Fibroblast of gingiva (primary cell): ENCODE results near the gene ALDH7A1.
"Not testable (repeated sequence)": the region's sequence is repeated elsewhere in the genome, so short reads cannot be mapped to it uniquely, and the experiment has no call there.

ENCODE experiments used
- DNase-seq: peaks from one replicate; pipeline ENCODE4 v3.0.0-alpha.2; 2011; ENCODE audit warnings: low read depth

Gene ALDH7A1

DNA sequence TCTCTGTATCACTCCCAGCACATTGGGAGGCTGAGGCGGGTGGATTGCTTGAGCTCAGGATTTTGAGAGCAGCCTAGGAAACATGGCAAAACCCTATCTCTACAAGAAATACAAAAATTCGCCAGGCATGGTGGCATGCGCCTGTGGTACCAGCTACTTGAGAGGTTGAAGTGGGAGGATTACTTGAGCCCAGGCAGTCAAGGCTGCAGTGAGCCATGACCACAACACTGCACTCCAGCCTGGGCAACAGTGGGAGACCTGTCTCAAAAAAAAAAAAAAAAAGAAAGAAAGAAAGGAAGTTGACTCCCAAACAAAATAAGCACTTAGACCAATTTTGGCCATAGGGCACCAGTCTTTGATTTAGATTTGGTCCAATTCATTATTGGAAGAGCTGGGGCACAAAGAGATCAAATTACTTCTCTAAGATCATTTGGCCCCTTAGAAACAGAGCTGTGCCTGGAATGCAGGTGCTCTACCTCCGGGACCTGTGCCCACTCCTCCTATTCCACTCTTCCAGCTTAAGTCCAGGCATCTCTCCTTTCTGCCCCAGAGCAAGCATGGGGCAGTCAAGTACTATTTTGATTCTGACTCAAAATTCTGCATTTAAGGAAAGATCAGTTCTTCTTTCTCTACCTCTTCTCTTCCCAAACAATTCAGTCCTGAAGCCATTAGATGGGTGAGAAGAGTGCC, 59.0 kb downstream of the ALDH7A1 start:
- no peak for DNase-seq

DNA sequence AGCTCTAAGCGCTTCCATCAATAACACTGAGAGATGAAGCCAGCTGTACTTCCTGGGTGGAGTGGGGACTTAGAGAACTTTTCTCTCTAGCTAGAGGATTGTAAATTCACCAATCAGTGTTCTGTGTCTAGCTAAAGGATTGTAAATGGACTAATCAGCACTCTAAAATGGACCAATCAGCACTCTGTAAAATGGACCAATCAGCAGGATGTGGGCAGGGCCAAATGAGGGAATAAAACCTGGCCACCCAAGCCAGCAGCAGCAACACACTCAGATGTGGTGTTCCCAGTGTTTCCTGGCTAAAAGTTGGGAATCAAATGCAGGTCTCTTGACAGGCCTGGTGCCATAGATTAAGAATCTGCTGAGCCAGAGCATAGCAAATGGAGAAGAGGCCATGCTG, 60.5 kb downstream of the ALDH7A1 start:
- DNase-seq, result no peak

DNA sequence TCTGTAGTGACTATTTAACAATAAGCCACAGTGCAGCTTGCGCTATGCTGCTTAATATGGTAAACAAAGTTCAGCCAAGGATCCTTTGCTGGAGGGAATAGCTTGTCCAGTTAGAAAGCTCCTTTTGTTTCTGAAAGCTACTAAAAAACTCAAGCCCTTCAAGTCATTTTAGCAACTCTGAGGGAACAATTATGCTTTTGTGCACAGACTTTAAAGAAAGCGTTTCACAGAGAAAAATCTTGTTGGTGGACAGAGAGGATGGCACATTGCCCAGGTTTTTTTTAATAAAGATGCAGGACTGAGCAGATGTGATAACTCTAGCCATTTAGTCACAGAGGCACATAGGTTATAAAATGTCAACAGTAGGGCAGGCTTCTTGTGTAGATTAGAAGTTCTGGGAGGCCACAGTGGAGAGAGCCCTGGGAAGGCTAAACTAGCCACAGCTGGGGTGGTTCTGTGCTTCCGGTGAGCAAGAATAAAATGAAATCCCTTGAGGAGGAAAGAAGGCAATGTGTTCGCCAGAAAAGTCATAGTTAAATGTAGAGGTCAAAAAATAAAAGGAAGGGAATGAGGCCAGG, 63.4 kb downstream of the ALDH7A1 start:
- DNase-seq, result no peak

DNA sequence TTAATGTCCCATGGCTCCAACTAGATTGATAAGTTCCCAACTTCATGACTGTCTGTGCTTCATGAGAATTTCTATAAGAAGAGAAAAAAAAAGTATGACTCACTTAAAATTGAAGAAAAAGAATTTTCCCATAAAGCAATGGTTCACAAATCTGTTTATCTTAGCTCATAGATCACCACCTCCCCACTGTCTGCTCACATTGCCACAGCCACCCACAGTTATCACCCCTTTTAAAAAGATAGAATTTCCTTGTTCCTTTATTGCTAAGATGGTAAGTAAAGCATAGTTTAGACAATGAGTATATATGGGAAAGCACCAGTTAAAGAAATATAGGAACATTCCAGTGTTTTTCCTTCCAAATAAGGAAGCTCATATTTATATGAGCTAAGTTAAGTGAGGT, 67.1 kb downstream of the ALDH7A1 start:
- no peak for DNase-seq

DNA sequence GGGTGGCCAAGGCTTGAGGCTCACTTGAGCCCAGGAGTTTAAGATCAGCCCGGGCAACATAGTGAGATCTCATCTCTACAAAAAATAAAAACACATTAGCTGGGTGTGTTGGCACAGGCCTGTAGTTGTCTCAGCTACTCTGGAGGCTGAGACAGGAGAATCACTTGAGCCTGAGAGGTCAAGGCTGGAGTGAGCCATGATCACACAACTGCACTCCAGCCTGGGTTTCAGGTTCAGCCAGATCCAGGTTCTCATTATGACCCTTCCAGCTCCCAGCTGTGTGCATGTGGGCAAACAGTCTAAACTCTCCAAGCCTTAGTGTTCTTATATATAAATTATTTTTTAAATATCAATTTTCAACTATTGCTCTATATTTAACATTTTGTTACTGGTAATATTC, 67.9 kb downstream of the ALDH7A1 start:
- no peak for DNase-seq

DNA sequence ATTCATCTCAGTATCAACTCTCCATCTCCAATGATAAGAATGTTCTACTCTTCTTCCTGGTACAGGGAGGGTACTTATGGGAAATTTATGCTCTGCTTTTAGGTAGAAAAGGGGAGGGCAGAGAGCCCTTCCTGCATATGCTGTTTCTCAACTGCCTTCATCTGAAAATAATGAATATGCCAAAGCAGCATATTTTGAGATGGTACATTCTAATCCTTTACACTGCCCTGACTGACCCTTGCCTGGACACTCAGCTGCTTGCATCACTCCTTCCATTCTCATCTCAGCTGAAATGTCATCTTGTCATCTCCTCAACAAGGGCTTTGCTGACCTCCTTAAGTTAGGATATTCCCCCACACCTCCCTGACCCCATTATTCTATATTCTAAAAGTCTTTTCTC, 68.5 kb downstream of the ALDH7A1 start:
- peak; percentile 44 for DNase-seq

DNA sequence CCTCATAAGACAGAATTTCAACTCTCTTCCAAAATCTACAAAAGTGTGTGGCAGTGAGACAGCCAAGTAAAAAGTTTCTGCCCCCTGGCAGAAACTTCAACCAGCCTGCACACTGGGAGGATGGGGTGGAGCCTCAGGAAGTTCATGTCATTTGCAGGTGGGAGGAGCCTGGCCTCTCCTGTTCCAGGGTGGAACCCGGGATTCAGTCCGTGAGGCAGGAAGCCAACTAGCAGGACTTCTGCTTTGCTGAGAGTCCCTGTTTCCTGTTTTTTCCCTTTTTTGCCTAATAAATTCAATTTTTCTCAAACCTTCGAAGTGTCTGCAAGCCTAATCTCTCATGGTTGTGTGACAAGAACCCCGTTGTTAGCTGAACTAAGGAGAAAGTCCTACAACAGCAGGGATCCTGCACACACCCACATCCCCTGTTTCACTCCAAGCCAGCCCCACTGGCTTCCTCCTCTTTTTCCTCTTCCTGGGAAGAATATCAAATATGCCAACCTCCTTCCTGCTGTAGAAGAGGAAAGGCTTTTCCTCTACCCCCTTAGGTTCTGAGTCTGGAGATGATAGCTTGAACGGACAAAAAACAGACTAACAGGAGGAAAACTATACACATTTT, 69.3 kb downstream of the ALDH7A1 start:
- peak; percentile 46 for DNase-seq

DNA sequence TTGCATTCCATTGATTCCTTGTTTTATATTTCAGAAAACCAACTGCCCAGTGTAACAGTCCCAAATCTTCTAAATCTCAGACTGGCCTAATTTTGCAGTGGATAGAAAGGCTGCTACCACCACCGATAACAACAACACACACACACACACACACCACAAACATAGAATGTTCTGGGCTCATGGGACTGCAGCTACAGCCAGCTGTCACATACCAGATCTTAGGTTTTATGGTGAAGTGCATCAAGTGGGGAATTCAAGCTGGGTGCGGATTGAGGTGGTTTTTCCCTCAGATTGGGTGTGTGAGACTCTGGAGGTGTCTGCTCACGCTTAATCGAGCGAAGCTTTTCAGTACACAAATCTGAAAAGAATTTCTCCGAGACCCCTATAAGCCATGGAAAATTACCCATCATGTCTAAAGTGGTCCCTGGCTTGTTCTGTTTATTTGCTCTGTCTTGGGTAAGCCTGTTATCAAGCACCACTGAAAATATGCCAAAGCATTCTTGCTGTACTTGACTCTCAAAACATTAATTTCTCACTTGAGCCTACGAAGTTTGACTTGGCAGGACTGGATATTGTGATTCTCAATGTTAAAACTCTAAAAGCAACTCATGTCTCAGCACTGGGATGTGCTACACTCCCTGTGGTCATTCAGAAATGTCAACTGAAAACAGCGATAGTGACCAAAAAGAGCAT, 71.1 kb downstream of the ALDH7A1 start:
- no peak for DNase-seq

DNA sequence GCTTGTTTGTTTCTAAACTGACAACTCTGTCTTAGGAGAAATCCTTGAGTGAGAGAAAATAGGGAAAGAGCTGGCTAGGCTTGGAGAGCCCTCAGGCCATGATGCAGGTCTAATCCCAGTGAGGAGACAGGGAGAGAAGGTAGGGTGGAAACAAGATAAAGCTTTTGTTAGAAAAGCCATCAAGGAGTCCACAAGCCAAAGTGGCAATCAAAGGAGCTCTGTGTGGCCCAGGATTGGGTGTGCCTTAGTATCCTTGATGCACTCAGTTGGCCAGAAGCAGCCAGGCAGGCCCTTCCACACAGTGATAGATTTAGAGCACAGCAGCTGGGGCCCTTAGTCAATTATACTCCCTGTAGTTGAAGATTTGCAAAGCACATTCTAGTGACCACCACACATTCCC, 73.9 kb downstream of the ALDH7A1 start:
- no peak for DNase-seq

DNA sequence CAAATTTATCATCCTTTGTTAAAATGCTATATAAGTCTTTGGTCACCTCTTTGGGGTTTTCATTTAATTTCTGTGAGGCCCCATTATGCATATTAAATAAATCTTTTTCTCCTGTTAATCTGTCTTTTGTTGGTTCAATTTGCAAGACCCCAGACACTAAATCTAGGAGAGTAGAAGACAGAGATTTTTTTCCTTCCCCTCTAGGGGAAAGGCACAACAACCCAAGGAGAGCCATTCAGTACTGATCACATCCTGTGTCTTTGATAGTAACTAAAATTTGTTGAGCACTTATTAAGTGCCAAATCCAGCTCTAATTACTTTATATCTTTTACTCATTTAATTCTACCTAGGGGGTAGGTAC, 74.4 kb downstream of the ALDH7A1 start:
- DNase-seq, result no peak

DNA sequence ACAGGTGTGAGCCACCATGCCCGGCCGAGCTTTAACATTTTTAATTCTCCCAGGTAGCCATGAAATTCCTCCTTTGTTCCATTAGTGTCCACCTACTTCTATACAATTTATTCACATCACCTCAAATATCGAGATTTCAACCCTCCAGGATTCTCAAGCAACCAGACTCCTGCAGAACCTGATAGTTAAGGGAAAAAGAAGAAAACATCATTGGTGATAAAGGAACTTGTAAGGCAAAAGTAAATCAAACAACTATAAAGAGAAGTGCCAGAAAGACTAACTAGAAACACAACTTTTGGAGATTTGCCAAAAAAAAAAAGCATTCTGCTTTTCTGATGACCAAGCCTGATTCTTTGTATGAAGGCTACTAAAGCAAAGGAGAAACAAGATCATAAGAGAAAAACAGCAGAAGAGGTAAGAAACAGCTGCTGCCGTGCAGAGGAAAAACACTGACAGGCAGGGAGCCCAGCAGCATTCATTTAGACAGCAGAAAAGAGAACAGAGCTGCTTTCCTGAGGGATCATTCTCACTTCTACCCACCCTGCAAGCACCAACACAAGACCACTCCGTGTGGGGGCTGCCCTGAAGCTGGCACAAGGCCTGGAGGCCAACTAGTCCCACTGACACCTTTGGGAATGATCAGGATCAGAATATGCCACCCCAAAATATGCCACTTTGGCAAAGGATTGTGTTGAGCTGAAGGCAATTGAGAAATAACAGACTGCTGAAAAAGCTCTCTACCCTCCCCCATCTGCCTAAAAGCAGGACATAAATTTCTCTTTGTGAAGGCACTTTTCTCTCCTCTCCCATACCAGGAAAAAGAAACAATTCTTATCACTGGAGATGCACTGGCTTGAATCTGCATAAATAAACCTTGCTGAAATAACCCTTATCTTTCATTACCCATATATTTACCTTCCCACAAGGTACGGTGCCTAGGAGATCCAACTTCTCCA, 75.1 kb downstream of the ALDH7A1 start:
- DNase-seq, result peak; percentile 20

DNA sequence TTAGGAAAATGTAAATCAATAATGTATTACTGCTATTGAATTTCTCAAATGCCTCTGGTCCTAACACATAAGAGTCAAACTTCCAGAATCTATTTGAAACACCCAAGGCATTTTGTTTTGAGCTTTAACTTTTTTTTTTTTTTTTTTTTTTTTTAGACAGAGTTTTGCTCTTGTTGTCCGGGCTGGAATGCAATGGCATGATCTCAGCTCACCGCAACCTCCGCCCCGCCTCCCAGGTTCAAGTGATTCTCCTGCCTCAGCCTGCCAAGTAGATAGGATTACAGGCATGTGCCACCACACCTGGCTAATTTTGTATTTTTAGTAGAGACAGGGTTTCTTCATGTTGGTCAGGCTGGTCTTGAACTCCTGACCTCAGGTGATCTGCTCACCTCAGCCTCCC, 75.8 kb downstream of the ALDH7A1 start:
- not testable (repeated sequence) for DNase-seq

DNA sequence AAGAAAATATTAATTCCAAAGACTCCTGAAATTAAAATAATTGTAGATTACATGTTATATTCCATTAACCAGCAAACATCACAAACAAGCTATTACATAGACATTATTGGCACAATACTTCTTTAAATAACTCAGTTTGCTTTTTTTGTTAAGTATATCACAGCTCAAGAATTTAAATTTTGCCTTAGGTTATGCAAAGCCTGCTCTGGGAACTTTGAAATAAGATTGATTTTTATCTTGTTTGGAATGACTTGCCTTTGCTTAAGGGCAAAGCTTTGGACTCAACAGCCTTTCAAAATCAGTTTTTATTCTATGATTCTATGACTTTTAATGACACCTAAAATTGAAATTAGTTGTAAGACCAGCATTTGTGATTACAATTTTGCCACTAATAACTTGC, 78.2 kb downstream of the ALDH7A1 start:
- DNase-seq, result no peak

DNA sequence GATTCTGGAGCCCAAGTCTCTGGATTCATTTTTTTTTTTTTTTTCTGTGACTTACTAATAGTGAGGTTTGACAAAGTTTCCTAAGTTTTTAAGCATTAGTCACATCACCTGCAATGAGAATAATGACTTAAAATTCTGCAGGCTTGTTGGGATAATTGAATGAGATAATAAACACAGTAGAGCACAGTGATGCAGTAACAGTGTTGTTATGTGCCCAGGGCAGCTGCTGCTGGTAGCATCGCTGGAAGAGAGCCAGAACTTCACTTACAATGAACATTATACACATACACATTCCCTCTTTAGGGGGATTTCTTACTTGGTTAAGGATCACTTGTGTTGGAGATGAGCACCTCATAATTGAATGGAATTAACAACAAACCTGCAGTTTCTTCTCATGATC, 78.9 kb downstream of the ALDH7A1 start:
- peak; percentile 40 for DNase-seq

DNA sequence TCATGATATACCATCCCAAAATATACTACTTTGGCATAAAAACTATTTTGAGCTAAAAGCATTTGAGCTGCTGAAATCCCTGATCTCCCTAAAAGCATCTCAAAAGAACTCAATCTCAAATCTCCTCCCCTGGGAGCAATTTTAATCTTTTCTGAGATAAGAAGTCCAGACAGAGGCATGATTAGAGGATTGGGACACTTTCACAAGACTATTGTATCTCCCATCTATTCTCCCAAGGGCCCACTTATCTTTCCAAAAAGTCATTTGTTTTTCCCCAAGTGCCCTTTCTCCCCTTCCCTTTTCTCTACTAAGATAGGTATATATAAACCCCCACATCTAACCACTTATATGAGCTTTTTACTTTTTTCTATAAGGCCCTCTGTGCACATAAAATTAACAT, 79.7 kb downstream of the ALDH7A1 start:
- no peak for DNase-seq

DNA sequence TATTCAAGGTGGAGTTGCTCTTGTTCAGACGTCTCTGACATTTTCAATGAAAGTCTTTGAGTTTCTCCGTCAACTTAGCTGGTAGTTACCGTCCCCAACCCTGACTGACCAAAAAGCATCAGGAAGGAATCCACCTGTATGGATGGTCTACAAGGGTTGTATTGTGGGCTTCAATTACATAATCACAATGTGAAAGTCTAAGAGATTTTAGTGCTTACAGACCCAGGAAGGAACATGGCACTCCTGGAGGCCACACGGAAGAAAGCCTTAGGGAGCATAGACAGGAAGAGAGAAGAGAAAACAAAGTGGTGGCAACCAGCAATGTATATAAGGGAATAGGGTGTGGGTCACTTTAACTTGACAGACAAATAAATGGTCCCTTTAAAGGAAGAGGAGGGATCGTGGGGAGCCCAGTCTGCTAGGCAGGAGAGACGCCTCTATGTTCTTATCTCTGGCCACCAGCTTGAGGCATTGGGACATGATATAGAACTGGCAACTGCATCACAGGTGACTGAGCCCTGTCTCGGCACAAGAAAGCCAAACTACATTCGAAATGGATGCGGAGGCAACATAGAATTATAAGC, 80.4 kb downstream of the ALDH7A1 start:
- DNase-seq, result no peak

DNA sequence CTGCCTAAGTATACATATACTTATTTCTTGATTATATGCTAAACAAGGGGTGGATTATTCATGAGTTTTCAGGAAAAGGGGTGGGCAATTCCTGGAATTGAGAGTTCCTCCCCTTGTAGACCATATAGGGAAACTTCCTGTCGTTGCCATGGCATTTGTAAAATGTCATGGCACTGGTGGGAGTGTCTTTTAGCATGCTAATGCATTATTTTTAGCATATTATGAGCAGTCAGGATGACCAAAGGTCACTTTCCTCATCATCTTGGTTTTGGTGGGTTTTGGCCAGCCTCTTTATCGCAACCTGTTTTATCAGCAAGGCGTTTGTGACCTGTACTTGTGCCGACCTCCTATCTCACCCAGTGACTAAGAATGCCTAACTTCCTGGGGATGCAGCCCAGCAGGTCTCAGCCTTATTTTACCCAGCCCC, 80.9 kb downstream of the ALDH7A1 start:
- DNase-seq, result peak; percentile 43

DNA sequence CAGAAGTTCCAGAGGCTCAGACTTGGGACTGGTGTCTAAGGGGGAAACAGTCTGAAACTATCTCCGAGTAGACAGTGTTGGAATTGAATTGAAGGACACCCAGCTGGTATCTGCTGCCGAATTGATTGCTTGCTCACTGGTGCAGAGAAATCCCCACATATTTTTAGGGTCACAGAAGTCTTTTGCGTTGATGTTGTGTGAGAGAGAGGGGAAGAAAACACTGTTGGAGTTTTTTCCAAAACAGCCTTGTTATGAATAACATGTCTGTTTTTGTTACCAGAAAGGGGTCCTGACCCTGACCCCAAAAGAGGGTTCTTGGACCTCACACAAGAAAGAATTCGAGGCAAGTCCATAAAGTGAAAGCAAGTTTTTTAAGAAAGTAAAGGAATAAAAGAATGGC, 81.3 kb downstream of the ALDH7A1 start:
- DNase-seq, result no peak

DNA sequence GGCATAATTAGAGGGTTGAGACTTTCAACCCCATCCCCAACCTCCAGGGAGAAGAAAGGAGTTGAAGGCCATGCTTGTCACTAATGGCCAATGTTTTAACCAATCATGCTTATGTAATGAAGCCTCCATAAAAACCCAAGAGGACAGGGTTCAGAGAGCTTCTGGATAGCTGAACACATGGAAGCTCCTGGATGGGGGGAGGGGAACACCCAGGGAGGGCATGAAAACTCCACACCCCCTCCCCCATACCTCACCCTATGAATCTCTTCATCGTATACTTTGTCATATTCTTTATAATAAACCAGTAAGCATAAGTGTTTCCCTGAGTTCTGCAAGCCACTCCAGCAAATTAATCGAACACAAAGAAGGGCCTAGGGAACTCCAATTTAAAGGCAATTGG, 81.7 kb downstream of the ALDH7A1 start:
- DNase-seq, result no peak

DNA sequence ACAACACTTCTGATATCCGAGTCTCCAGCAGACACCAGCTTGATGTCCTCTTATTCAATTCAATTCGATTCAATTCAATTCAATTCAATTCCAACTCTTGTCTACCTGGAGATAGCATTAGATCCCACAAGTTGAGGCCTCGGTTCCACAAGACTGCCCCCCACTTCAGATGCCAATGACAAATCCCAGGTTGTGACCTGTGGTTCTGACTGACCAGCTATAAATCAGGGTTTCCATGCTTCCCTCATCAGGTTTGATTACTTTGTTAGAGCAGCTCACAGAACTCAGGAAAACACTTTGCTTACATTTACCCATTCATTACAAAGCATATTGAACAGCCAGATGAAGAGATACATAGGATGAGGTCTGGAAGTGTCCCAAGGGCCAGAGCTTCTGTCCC, 82.6 kb downstream of the ALDH7A1 start:
- no peak for DNase-seq

DNA sequence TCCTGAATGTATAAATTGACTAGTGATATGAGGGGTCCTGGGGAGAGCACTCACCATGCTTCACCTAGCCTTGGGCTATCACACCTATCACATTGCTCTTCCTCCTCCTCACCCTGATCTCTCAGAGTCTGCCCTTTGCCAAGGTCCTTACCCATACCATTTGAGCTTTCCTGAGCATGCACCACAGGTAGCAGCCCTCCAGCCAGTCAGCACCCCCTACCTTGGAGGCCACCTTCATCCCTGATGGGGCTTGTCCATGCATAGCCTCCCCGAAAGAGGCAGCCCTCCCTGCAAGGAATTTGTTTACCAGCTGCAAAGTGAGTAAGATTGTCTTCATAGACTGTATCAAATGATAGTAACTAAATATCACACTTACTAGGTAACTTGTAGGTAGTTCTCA, 83.1 kb downstream of the ALDH7A1 start:
- DNase-seq, result no peak

DNA sequence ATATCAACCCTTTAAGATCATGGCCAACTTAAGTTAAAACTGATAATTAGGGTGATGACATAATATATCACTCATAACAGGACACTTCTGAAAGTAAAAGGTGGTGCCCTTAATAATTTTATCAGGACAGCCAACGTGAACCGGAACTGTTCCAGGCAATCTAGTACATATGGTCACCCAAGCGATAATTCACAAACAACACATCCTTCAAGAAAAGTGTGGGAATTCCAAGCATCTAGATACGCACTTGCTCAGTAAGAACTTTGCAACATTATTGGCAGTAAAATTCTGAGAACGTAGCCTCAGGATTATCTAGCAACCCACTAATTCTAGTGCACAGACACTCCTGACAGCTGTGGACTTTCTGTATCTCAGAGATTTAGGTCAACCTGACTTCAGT, 85.7 kb downstream of the ALDH7A1 start:
- DNase-seq, result no peak
